ENCODE results near the gene OR4C12.
"Not testable (repeated sequence)": the region's sequence is repeated elsewhere in the genome, so short reads cannot be mapped to it uniquely, and the experiment has no call there.

The OR4C12 gene

GRCh38 chr11:49982435-49982834 lies at the start of gene OR4C12:
Gene OR4C12 (minus strand): TSS chr11:49982535. CDS start chr11:49982501, 34 bp downstream.
- H3K9me3 Mint-ChIP-seq; ATAC-seq (replicated peaks); H3K36me3 Mint-ChIP-seq: not testable (repeated sequence)

DNA sequence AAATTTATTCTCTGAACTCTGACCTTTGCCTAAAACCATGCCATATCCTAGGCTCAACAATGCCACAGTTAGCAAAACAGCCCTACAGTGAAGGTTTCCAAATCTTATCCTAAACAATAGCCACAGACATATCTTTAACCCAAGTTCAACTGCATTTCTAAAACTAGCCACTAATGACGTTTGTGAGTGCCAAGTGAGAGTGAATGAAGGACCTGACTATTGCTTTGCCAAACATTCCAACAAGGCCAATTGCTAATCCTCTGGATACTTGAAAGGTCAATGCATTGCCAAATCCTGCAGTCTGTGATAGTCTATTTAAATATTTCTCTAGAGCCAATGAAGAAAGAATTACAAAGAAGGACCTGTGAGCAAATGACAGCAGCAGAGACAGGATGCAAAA lies 47.9 kb upstream of the OR4C12 start:
- Mint-ChIP-seq H3K4me1 (no peaks in the 10 kb centered on the region), H3K36me3 (no peaks in the 10 kb centered on the region), H3K9me3 (peaks cover 10 to 15% of the 10 kb centered on the region in 2 donors), H3K27ac (no peak overlapping the region), H3K4me3 (no peak overlapping the region), H3K27me3 (no peaks in the 10 kb centered on the region)
- DNase-seq = no peak
- ATAC-seq (replicated peaks) = no peak

More at GRCh38 chr11:49982435-49982834, at the start of gene OR4C12:
- H3K27ac Mint-ChIP-seq, H3K4me1 Mint-ChIP-seq, H3K27me3 Mint-ChIP-seq, DNase-seq, H3K4me3 Mint-ChIP-seq: not testable (repeated sequence)

DNA sequence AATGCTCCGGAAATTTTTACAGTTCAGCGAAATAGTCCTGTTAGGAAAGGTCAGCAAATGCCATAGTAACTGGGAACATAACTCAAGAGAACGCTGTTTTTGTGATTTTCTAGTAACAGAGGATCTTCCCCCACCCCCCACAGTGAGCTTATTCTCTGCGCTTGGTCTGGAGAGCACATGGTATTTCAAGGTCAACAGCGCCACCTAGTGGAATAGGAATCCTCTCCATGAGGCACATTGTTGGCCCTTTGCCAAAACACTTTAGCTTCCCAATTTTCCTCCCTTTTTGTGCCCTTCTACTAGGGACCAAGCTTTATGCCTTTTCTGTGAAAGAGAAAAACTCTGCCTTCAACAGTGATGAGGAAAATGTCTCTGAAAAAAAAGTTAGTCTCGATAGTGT lies 13.2 kb upstream of the OR4C12 start:
- peaks cover 6 to 10% of the 10 kb centered on the region in 2 donors for H3K9me3 Mint-ChIP-seq
- ATAC-seq (replicated peaks) = peak in 1 of 2 donors; percentile 39
- H3K27me3 Mint-ChIP-seq = no peaks in the 10 kb centered on the region
- H3K36me3 Mint-ChIP-seq = no peaks in the 10 kb centered on the region
- no peak overlapping the region for H3K27ac Mint-ChIP-seq
- no peaks in the 10 kb centered on the region for H3K4me1 Mint-ChIP-seq
- H3K4me3 Mint-ChIP-seq = no peak overlapping the region
- peak; percentile 9 for DNase-seq

DNA sequence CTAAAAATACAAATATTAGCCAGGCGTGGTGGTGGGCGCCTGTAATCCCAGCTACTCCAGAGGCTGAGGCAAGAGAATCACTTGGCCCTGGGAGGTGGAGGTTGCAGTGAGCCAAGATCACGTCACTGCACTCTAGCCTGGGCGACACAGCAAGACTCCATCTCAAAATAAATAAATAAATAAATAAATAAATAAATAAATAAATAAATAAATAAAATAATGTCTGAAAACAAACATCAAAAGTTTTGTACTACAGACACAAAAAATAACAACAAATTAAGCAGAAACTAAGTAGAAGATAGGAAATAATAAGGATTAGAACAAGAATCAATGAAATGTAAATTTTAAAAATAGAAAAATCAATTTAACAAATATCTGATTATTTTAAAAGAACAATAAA lies 8.9 kb downstream of the OR4C12 start:
- DNase-seq; ATAC-seq (replicated peaks); H3K27me3 Mint-ChIP-seq; H3K4me3 Mint-ChIP-seq; H3K36me3 Mint-ChIP-seq; H3K4me1 Mint-ChIP-seq; H3K27ac Mint-ChIP-seq: not testable (repeated sequence)
- H3K9me3 Mint-ChIP-seq = peaks cover 0 to 13% of the 10 kb centered on the region in 2 donors

- Mint-ChIP-seq H3K36me3 (no peaks in the 10 kb centered on the region), H3K9me3 (peaks cover 3 to 15% of the 10 kb centered on the region in 2 donors), H3K27ac (no peak within 1 kb of the TSS), H3K27me3 (no peaks in the 10 kb centered on the region), H3K4me3 (no peak within 1 kb of the TSS), H3K4me1 (no peaks in the 10 kb centered on the region)
- DNase-seq (no peak), ATAC-seq (replicated peaks) (no peak)
Measured at GRCh38 chr11:49952091-49952490, 30.2 kb downstream of the OR4C12 start, which contains the start of gene OR4C13. Gene OR4C13 (plus strand): TSS chr11:49952391. CDS start chr11:49952423, 32 bp downstream.

DNA sequence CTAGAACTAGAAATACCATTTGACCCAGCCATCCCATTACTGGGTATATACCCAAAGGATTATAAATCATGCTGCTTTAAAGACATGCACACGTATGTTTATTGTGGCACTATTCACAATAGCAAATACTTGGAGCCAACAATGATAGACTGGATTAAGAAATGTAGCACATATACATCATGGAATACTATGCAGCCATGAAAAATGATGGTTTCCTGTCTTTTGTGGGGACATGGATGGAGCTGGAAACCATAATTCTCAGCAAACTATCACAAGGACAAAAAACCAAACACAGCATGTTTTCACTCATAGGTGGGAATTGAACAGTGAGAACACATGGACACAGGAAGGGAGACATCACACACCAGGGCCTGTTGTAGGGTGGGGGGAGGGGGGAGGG lies 33.6 kb downstream of the OR4C12 start:
- H3K4me3 Mint-ChIP-seq; H3K36me3 Mint-ChIP-seq; H3K4me1 Mint-ChIP-seq; H3K27me3 Mint-ChIP-seq; ATAC-seq (replicated peaks); H3K27ac Mint-ChIP-seq; DNase-seq: not testable (repeated sequence)
- H3K9me3 Mint-ChIP-seq = peaks cover 8 to 18% of the 10 kb centered on the region in 2 donors
